ENCODE measurements around the gene TECPR2.

The TECPR2 gene

DNA sequence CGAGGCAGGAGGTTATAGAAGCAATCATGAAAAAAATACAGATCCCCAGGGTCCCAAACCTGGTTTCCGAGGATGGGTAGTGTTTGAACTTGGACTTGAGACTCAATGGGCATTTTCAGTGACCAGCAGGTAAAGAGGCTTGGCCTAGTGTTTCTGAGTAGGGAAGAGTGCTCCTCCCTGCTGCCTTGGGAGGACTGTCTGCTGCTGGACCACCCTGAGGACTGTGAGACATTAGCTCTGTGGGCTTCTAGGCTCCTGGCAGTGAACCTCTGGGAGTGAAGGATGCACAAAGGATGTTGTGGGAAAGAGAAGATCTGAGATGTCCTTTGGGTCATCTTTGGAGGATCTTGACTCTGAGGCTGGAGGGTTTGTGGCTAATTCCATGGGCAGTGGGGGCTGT is 116.4 kb downstream of the TECPR2 start:
- no peak for DNase-seq

DNA sequence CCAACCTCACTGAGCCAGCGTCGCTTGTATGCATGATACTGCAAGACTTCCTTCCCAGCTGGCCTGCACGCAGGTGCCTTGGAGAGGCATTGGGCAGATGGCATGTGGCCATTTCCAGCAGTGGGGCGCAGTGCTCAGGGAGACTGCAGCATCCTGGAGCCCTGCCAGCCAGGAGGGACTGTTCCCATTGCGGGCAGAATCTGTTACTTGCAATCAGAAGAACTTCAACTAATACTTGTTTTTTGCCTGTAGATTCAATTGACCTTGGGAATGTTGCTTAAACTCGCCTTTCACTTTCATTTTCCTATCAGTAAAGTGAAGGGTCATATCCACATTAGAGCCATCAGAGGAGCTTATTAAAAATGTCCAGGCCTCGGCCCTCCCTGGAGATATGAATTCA is 117.0 kb downstream of the TECPR2 start:
- no peak for DNase-seq

- DNase-seq, result no peak
Measured at GRCh38 chr14:102481371-102481770, 118.6 kb downstream of the TECPR2 start.

GRCh38 chr14:102481791-102482238 is 119.1 kb downstream of the TECPR2 start:
- DNase-seq, result no peak

- no peak for DNase-seq
Measured at GRCh38 chr14:102484316-102484715, 121.6 kb downstream of the TECPR2 start.

DNA sequence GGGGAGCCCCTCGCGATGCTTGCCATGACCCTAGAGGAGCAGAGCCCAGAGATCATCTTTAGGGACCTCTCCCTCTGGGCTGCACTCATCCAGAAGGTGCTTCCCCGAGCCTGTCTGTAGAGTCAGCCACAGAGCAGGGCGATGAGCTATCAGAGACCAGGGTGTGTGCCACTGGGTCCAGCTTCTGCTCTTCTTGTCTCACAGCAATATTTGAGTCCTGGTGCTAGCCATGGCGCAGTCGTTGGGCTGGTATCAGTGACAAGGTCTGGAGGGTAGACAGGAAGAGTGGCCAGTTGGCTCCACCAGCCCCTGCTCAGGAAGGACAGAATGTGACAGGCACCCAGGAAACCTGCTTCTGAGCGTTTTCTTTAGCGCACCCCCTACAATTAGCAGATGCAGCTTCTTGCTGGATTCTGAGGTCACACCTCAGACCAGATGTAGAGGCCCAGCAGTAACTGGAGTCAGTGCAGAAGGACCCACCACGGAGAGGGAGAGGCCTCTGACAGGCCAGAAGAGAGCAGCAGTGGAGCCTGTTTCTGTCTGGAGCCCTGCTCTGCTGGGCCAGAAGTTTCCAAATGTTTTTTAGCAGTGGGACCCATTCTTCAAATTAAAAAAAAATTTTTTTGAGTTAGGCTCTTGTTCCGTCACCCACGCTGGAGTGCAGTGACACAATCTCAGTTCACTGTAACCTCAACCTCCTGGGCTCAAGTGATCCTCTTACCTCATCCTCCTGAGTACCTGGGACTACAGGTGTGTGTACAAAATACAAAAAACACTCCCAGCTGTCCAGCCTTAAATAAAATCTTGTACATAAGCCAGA is 123.2 kb downstream of the TECPR2 start:
- no peak for DNase-seq

DNA sequence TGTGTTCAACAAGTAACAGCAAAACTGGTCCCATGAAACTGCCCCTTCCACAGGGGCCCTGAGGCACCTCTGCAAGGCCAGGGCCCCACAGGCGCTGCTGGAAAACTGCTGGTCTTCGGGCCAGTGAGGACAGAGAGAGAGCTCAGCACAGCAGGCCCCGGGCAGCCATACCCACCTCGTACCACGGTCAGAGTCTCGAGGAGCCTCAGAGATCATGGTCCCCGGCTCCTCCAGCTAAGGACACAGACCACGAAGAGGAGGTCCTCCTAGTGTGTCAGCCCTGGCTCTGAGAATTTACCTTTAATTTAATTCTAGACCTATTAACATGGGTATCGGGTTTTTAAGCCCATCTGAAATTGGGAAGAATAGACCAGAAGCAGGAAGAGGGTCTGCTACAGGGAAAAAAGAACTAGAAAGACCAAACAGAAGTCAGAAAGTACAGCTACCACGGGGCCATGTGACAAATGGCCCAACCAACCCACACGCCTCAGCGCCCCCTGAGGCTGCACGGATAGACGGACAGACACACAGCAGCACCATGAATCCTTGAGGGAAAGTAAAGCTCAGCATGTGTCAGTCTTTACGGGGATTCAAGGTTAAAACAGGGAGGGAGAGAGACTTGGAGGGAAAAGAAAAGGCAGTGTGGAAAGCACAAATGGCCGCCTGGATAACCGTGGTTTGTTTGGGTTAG is 123.9 kb downstream of the TECPR2 start:
- DNase-seq, result no peak

DNA sequence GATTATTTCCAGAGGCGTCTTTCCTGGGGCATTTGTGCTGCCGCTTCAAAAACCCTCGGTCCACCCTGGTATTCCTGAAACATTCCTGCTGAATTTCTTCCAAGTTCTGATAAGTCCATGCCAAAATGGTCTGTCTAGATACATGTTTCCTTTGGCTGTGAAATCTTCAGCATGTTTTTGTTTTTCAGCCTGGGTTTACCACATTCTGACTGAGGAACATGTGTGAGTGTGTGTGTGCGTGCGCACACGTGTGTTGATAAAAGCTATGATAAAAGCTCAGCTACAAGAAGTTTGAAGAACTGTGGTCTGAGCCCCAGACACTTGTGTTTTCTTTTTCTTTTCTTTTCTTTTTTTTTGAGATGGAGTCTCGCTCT is 124.5 kb downstream of the TECPR2 start:
- DNase-seq, result no peak

DNA sequence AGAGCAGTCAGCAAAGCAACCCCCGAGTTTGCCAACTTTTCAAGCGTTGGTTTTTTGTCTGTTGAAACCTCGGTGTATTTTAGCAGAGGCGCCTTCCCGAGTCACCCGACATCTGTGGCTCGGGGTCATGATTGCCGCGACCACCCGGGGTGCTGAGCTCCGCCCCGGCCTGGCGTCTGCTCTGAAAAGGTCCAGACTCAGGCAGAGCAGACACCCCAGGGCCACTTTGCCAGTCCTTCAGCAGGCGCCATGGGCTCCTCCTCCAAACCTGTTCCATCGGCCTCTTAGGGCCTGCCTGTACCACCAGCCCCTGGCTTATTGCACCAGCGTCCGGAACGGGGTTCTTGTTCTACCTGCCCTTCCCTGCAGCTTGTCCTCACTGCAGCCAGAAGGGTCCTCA is 127.7 kb downstream of the TECPR2 start:
- no peak for DNase-seq

DNA sequence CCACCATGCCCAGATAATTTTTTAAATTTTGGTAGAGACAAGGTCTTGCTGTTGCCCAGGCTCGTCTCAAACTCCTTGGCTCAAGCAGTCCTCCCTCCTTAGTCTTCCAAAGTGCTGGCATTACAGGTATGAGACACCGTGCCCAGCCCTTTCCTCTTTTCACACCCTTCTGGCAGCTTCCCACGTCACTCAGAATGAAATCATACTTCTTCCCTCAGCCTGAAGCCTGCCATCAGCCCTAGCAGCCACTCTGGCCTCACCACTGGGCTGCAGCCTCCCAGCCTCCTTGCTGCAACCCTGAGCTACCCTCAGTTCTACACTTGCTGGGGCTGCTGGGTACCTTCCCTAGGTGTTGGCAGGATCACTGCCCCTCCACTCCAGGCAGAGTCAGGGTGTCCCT is 128.6 kb downstream of the TECPR2 start:
- no peak for DNase-seq

DNA sequence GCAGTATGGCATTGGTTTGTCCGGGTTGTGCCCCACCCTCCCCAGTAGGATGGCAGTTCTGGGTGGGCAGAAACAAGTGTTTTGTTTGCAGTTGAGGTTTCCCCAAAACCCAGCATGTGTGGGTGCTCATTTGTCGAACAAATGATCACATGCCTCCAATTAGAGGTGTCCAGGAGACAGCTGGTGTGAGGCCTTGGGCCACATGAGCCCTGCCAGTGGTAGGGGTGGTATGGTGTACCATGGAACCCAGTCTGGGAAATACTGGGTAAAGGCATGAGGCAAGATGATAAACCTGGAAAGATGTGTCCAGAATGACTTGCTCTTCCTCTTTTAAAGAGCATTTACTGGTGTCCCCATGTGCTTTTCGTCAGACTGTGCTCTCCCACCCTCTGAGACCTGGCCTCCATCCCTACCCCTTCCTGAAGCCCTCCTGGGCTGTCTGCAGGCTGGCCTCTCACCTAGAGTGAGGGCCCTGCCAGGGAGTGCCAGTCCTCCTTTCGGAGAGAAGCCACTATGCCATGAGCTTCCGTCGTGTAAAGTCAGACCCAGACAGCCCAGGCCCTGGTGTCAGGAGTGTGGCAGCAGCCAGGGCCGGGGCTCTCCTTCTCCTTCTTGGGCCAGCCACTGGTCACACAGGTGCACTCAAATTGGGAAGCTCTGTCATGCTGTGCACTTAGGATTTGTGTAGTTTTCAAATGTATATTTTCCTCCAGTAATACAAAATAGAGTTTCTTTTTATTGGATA is 129.2 kb downstream of the TECPR2 start:
- no peak for DNase-seq

- no peak for DNase-seq
Measured at GRCh38 chr14:102492531-102492910, 129.8 kb downstream of the TECPR2 start.

DNA sequence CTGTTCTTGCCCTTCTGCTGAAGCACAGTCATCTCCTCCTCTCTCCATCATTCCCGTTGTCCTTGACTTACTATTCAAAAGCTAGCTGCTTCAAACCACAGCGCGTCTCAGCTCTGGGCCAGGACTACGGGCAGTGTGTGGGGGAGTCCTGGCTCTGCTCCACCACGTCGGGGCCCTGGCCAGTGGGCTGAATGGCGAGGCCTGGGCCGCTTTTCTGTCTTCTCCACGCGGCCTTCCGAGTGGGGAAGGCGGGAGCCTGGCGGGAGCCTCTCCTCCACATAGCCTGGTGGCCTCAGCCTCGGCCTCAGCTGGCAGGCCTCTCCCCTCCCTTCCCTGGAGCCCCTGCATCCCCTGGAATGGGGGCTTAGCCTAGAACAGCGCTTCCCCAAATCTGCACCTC is 130.4 kb downstream of the TECPR2 start:
- no peak for DNase-seq

DNA sequence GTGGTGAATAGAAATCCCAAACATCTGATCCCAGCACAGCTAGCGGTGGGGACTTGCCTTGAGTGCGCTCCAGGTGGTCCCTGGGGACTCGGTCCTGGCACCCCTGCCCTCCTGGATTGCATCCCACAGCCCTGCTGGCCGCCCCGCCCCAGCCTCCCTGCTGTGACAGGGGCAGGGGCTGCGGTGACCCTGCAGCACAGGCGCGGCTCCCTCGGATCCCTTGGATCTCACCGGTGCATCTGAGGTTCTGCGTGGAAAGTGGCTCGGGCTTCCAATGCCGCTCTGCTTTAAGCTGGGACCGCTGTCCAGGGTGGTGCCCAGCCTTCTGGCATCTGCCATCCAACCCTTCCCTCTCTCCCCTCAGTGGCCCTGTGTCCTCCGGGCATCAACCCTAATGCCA is 130.8 kb downstream of the TECPR2 start:
- no peak for DNase-seq

- no peak for DNase-seq
Measured at GRCh38 chr14:102495491-102496330, 133.0 kb downstream of the TECPR2 start.

DNA sequence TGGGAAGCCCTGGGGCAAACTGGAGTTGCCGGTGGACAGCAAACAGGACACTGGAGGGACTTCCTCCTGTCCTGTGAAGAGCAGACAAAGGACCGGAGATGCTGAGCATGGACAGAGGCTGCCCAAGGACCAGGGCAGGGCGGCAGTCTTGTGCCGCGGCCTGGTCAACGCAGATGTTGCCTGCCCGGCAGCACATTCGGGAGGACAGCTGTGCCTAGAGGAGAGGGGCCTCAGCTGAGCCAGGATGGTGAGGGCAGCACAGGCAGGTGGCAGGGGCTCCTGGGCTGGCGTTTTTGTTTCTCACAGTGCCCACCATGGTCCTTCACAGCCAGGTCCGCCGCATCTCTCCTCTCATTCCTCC is 133.6 kb downstream of the TECPR2 start:
- DNase-seq, result no peak

- no peak for DNase-seq
Measured at GRCh38 chr14:102496958-102497744, 134.4 kb downstream of the TECPR2 start.

DNA sequence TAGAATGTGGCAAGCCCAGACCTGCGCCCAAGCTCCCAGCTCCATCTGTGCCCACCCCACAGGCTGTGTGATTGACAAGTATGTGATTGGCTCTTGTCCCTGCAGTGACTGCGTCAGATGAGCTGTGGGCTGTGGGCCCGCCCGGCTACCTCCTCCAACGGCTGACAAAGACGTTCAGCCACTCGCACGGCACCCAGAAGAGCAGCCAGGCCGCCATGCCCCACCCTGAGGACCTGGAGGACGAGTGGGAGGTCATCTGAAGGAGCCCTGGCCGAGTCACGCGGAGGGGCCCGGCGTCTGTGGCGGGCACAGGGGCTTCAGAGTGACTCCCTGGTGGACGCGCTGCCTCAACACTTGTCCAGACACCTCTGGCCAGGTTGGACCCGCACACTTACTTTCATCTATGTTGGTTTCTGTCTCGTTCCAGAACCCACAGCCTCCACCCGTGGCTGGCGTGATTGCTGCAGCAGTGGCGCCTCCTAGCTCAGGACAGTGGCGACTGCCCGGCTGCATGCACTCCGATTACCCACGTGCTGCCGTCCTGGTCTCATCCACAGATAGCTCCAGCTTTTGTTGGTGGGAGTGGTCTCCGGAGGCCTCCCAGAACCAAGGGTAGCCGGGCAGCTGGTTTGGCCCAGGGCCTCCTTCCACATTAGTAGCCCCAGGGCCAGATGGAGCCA is 135.4 kb downstream of the TECPR2 start:
- DNase-seq, result no peak

DNA sequence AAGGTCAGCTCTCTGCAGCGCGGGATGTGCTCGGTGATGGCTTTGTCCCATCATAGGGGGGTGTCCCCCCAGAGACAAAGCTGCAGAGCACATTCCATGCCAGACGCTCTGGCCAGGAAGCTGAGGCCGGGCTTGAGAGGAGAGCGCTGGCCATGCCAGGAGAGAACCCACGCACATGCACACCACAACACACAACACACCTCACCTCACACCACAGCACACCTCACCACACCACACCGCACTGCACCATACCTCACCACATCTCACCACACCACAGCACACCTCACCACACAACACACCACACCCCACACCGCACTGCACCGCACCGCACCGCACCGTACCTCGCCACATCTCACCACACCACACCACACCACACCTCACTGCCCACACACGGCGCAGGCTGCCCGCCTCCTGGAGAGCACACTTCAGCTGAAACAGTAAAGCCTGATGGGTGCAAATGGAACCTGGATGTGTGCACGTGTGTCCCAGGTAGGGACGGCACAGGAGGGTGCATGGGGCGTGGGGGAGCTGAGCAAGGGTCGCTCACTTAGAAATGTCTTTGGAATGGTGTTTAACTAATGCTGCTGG is 136.0 kb downstream of the TECPR2 start:
- DNase-seq, result no peak

DNA sequence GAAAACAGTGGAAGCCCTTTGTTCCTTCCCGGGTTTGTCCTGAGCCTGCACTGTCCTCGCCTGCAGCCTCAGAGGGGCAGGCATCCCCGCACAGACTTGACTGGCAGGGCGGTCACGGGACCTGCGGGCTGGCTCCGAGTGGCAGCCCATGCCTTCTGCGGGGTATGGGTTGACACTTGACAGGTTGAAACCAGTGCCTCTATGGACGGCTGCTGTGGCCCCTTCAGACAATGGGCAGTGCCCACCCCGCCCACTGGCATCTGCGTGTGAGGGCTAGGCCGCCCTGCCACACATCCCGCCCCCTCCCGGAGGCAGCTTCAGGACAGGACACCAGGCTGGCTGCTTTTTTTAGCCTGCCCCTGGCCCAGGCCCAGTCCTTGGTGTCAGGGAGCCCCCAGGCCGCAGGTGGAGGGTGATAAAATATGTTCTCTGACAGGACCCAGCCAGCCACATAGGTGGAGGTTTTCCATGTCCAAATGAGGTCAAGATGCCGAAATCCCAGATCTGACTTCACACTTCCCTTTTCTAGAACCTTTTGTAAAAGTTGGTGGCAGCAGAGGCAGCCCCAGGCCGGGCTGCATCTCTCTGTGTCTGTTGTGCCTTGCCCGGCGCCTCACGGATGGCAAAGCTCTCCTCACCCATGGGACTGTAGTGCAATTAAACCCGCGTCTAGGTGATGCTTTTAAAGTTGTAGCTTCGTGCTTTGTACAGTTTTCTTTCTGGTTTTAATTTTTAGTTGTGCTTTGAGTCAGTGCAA is 136.8 kb downstream of the TECPR2 start:
- no peak for DNase-seq
